Activated CD4-positive, alpha-beta T cell treated with anti-CD3 and anti-CD28 coated beads for 36 hours (primary cell): ENCODE results near the gene FNDC5. TPM values are rescaled to one million over a fixed set of nuclear protein-coding genes. Genes with fewer than 3 reads are reported as not detected.

ENCODE experiments used
- ATAC-seq: fragments of 200-7000 bp; cut with Tn5 transposase; one replicate; pipeline ENCODE4 v1.10.0; 2021; ENCODE audit warnings: mild to moderate bottlenecking, moderate library complexity
- CTCF ChIA-PET: fragments of 350-600 bp; sonication (Branson Sonifier 250); formaldehyde crosslinking; loops from one replicate; lab custom pipeline; 2021; ENCODE audit warnings: antibody characterized with exemption; lab: Charles Lee
- POLR2A ChIA-PET: fragments of 350-600 bp; sonication (Branson Sonifier 250); formaldehyde crosslinking; loops from one replicate; lab custom pipeline; 2021; ENCODE audit warnings: antibody characterized with exemption, inconsistent platforms; lab: Charles Lee
- DNase-seq: peaks from one replicate; pipeline ENCODE4 v3.0.0-alpha.2; 2020
- H3K27ac Mint-ChIP-seq: one replicate; pipeline ENCODE4 v1.8.0; 2021; ENCODE audit warnings: mixed read lengths
- H3K27me3 Mint-ChIP-seq: one replicate; pipeline ENCODE4 v1.8.0; 2021; ENCODE audit warnings: mixed read lengths
- H3K36me3 Mint-ChIP-seq: one replicate; pipeline ENCODE4 v1.8.0; 2021; ENCODE audit warnings: low read depth, mixed read lengths
- H3K4me1 Mint-ChIP-seq: one replicate; pipeline ENCODE4 v1.8.0; 2021; ENCODE audit warnings: mixed read lengths
- H3K4me3 Mint-ChIP-seq: one replicate; pipeline ENCODE4 v1.8.0; 2021; ENCODE audit warnings: mild to moderate bottlenecking, moderate library complexity, mixed read lengths
- H3K9me3 Mint-ChIP-seq: one replicate; pipeline ENCODE4 v1.8.0; 2021; ENCODE audit warnings: low read depth, mixed read lengths
- intact Hi-C, 2 experiments: fragments of 100-400 bp; cut with DNase I in 1 of 2; cut with micrococcal nuclease in 1 of 2; formaldehyde crosslinking; loops; one replicate each; pipeline versions ENCODE4 v1.14.2 to v1.15.1; 2022 to 2024; cut with DNase I, micrococcal nuclease
- total RNA-seq, 2 experiments: library from RNA; stranded (reverse); gene quantifications; one replicate each; pipeline ENCODE4 v1.2.3, GENCODE V29; 2021

The FNDC5 gene
- total RNA-seq, 2 experiments from 2014 or later = not detected

DNA sequence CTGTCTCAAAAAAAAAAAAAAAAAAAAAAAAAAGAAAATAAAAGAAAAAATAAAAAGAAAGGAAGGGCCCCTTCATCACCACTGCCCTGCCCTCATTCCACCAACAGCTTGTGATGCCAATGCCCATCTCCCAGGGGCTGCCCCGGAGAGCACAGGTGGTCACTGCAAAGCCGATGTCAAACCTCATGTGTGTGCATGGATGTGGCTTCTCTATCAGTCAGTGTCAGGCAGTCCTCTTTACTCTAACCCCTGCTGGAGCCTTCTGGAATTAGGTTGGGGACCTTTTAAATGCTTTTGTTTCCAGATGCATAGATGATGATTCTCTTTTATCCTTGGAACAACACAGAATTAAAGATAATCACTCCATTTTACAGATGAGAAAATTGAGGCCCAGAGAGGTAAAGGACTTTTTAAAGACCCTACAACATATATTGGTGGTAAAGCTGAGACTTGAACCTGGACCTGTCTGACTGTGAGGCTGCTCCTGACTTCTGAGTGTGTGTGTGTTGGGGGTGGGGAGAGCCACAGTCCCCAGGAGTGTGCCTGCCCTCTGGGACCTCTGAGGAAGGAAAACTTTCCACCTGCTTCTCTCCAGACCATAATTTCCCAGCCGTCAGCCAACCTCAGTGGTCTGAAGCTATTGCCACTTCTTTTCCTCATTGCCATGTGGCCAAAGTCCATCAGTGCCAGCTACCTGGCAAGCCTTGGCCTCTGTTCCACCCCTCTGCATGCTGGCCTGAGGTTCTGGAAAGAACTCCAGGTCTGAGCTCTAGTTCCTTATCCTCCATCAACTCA is 33.5 kb upstream of the FNDC5 start:
- H3K27me3 Mint-ChIP-seq = peaks cover 30% of the 10 kb centered on the region
- CTCF ChIA-PET = interaction anchor here (0.5 to 1.3 kb wide), 9 partner anchors 9 to 384 kb away, joined by 3 to 4 read pairs (median 3); no protein-coding TSS in a partner anchor
- ATAC-seq (no peak), DNase-seq (no peak)
- POLR2A ChIA-PET = no interaction called here
- H3K36me3 Mint-ChIP-seq = no peaks in the 10 kb centered on the region
- intact Hi-C loops = no loop called here
- H3K27ac Mint-ChIP-seq = no peak overlapping the region
- H3K9me3 Mint-ChIP-seq = no peaks in the 10 kb centered on the region
- peaks cover 6% of the 10 kb centered on the region for H3K4me1 Mint-ChIP-seq
- no peak overlapping the region for H3K4me3 Mint-ChIP-seq

DNA sequence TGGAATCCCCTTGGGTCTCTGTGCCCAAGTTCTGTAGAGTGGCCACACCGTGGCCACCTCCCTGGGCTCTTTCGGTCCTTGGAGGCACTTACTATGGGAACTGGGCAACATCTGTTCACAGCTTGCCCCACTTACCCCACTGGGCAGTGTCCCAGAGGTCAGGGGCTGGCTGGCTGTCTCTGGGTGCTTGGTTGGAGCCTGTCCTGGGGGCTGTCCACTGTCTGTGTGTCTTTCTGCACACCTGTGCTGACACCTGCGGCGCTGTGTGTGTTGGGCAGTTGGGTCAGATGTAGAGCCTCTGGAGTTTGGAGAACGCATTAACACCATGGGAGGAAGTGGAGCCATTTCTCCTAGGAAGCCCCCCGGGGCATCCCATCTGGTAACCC is 31.8 kb upstream of the FNDC5 start:
- no peak overlapping the region for H3K4me3 Mint-ChIP-seq
- ChIA-PET POLR2A (no interaction called here), CTCF (interaction anchor here (0.6 to 1.1 kb wide), 3 partner anchors 18 to 186 kb away, joined by 3 read pairs; no protein-coding TSS in a partner anchor)
- H3K4me1 Mint-ChIP-seq = peaks cover 6% of the 10 kb centered on the region
- DNase-seq (no peak), ATAC-seq (no peak)
- H3K9me3 Mint-ChIP-seq = no peaks in the 10 kb centered on the region
- no peaks in the 10 kb centered on the region for H3K36me3 Mint-ChIP-seq
- intact Hi-C loops = no loop called here
- no peak overlapping the region for H3K27ac Mint-ChIP-seq
- H3K27me3 Mint-ChIP-seq = peaks cover 35% of the 10 kb centered on the region

DNA sequence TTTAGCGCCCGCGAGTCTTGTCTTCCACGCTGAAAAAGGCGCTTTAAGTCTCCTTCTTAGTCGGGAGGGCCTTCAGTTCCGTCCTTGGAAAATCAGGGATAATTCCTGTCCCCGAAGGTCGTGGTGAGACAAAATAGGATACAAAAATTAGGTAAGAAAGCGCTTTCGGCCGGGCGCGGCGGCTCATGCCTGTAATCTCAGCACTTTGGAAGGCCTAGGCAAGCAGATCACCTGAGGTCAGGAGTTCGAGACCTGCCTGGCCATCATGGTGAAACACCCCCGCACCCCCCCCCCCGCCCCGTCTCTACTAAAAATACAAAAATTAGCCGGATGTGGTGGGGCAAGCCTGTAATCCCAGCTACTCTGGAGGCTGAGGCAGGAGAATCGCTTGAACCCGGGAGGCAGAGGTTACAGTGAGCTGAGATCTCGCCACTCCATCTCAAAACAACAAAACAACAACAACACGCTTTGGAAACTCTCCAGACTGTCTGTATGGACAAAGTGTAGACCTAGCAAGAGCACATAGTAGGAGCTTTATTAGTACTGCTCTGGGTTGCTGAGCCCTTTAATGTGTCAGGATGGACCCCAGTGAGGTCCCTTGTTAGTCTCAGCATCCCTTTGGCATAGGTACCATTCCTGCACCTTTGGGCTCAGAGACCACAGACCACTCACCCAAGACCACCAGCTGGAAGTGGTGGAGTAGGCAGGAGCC is 31.3 kb upstream of the FNDC5 start:
- CTCF ChIA-PET = interaction anchor here (0.8 to 1.1 kb wide), 2 partner anchors 18 to 186 kb away, joined by 3 read pairs; no protein-coding TSS in a partner anchor

DNA sequence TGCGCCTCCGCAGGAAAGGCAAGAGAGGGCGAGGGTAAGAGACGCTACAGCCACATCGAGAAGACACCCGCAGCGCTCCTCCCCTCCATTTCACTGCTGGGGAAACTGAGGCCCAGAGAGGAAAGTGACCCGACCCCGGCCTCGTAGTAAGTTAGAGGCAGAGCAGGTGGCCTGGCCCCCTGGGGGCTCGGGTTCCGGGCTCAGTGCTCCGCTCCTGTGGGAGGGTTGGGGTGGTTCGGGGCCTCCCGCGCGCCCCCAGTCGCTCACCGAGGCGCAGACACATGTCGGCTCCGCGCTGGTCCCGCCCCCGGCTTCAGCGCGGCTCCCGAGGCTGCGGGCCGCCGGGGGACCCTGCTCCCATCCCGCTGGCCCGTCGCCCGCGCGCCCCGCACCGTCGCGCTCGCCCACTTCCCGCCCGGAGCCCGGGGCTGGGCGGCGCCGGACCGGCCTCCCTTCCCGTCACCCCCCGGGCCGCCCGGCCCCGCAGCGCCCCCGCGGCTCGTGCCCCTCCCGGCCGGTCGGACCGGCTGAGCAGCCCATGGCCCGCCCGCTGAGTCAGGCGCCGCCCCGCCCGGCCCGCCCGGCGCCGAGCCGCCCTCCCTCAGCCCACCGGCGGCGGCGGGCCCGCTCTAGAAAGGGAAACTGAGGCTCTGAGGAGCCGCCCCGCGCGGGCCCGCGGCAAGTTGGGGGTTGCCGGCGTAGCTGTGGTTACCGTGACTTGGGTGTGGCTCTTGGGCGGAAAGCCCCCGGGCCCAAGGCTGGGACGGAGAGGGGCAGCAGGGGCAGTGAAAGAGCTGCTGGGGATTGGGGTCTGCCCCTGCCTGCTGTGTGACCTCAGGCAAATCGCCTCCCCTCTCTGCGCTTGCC is 30.5 kb upstream of the FNDC5 start, which contains the start of gene TMEM54:
TSS of gene TMEM54 (minus strand) at position 434 of the 867 bp plus-strand sequence. CDS start at position 283, 151 bp downstream.
- DNase-seq (peak; percentile 38), ATAC-seq (peak; percentile 64)
- no peak within 1 kb of the TSS for H3K27ac Mint-ChIP-seq
- intact Hi-C loops = no loop called here
- H3K27me3 Mint-ChIP-seq = peaks cover 38% of the 10 kb centered on the region
- peaks cover 6% of the 10 kb centered on the region for H3K4me1 Mint-ChIP-seq
- CTCF ChIA-PET = interaction anchor here (0.7 kb wide), 1 partner anchor 154 kb away, joined by 3 read pairs; no protein-coding TSS in a partner anchor
- no peaks in the 10 kb centered on the region for H3K36me3 Mint-ChIP-seq
- POLR2A ChIA-PET = no interaction called here
- peak within 1 kb of the TSS; percentile 65 for H3K4me3 Mint-ChIP-seq
- no peaks in the 10 kb centered on the region for H3K9me3 Mint-ChIP-seq

More for the DNA sequence above, 31.3 kb upstream of the FNDC5 start:
- Mint-ChIP-seq H3K4me3 (peak overlapping the region; percentile 65), H3K27ac (no peak overlapping the region), H3K36me3 (no peaks in the 10 kb centered on the region), H3K27me3 (peaks cover 35% of the 10 kb centered on the region), H3K4me1 (peaks cover 6% of the 10 kb centered on the region), H3K9me3 (no peaks in the 10 kb centered on the region)
- POLR2A ChIA-PET = no interaction called here
- ATAC-seq (no peak), DNase-seq (no peak)
- intact Hi-C loops = no loop called here

DNA sequence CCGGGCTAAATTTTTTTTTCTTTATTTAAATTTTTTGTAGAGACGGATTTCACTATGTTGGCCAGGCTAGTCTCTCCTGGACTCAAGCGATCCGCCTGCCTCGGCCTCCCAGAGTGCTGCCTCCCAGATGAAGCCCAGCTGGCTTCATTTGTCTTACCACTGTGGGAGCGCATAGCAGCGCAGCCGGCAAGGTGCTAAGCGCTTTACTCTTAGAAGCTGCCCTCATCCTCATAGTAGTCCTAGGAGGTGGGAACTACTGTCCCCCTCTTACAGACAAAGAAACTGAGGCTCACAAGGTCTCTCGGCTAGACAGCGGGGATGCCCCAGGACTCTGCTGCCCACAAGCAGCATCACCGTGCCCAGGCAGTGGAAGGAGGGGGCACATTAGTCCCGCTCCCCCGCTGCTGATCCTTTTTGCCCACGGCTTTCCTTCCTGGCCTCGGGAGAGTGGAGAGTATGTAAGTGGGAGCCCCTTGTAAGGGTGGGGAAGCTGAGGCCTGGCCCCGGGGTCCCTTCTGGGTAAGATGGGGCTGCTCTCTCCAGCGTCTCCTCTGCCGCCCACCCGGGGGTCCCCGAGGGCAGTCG is 29.8 kb upstream of the FNDC5 start:
- H3K9me3 Mint-ChIP-seq = no peaks in the 10 kb centered on the region
- ChIA-PET POLR2A (no interaction called here), CTCF (interaction anchor here (0.7 to 0.8 kb wide), 3 partner anchors 24 to 434 kb away, joined by 3 read pairs; no protein-coding TSS in a partner anchor)
- H3K4me1 Mint-ChIP-seq = peaks cover 6% of the 10 kb centered on the region
- no peak for DNase-seq
- intact Hi-C loops = no loop called here
- ATAC-seq = no peak
- no peaks in the 10 kb centered on the region for H3K36me3 Mint-ChIP-seq
- peaks cover 41% of the 10 kb centered on the region for H3K27me3 Mint-ChIP-seq
- H3K27ac Mint-ChIP-seq = no peak overlapping the region
- peak overlapping the region; percentile 42 for H3K4me3 Mint-ChIP-seq

DNA sequence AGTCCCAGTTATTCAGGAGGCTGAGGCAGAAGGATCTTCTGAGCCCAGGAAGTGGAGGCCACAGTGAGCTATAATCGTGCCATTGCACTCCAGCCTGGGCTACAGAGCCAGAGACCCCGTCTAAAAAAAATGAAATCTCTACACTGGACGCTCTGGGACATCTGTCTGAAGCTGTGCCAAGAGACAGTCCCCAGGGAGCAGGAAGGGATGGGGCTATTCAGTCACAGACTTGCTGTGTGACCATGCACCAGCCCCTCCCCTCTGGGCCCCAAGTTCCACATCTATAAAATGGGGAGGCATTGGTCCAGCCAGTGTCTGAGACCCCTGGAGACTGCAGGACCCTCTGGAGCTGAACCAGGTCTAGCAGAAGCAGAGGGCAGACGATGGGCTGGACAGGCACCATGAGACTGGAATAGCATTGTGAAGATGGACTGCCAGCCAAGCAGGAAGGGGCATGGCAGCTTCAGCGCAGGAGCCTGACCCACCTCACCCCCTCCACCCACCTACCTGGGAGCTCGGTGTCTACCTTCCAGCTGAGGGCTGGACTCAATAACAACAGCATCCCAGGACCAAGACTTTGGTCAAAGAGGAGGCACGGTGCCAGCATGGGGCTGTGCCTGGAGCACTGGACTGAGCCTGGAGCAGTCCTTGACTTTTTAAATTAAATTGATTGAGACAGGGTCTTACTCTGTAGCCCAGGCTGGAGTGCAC is 29.0 kb upstream of the FNDC5 start:
- ATAC-seq (no peak), DNase-seq (no peak)
- H3K4me1 Mint-ChIP-seq = peaks cover 6% of the 10 kb centered on the region
- H3K27me3 Mint-ChIP-seq = peaks cover 42% of the 10 kb centered on the region
- POLR2A ChIA-PET = interaction anchor here (0.5 kb wide), 1 partner anchor 130 kb away, joined by 10 read pairs; no protein-coding TSS in a partner anchor
- intact Hi-C loops = no loop called here
- H3K36me3 Mint-ChIP-seq = no peaks in the 10 kb centered on the region
- CTCF ChIA-PET = interaction anchor here (0.7 to 2.2 kb wide), 4 partner anchors 13 to 435 kb away, joined by 3 to 10 read pairs (median 3); partner anchors contain the start of gene HPCA
- H3K27ac Mint-ChIP-seq = no peak overlapping the region
- no peaks in the 10 kb centered on the region for H3K9me3 Mint-ChIP-seq
- H3K4me3 Mint-ChIP-seq = no peak overlapping the region

DNA sequence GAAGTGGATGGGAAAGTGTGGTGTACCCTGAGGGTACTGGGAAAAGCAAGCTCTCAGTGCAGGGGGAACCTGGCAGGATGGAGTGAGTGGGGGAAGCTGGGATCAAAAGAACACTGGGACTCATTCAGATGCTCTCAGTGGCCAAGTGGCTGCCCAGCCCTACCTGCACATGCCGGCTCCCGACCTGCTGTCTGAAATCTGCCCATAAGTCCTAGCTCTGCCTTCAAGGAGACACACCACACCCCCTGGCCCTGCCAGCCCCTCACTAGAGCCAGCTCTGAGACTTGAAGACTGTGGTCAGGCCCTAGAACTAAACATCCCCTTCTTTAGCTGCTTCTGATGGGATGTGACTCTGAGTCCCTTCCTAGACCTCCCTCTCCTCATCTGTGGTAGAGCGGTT is 28.2 kb upstream of the FNDC5 start:
- peaks cover 42% of the 10 kb centered on the region for H3K27me3 Mint-ChIP-seq
- no peak overlapping the region for H3K27ac Mint-ChIP-seq
- ChIA-PET CTCF (interaction anchor here (0.8 to 2.2 kb wide), 3 partner anchors 12 to 109 kb away, joined by 3 to 10 read pairs (median 3); partner anchors contain the start of gene HPCA), POLR2A (interaction anchor here (0.5 kb wide), 1 partner anchor 131 kb away, joined by 10 read pairs; no protein-coding TSS in a partner anchor)
- no peak overlapping the region for H3K4me3 Mint-ChIP-seq
- H3K4me1 Mint-ChIP-seq = peaks cover 6% of the 10 kb centered on the region
- H3K9me3 Mint-ChIP-seq = no peaks in the 10 kb centered on the region
- DNase-seq (no peak), ATAC-seq (no peak)
- no peaks in the 10 kb centered on the region for H3K36me3 Mint-ChIP-seq
- intact Hi-C loops = no loop called here

DNA sequence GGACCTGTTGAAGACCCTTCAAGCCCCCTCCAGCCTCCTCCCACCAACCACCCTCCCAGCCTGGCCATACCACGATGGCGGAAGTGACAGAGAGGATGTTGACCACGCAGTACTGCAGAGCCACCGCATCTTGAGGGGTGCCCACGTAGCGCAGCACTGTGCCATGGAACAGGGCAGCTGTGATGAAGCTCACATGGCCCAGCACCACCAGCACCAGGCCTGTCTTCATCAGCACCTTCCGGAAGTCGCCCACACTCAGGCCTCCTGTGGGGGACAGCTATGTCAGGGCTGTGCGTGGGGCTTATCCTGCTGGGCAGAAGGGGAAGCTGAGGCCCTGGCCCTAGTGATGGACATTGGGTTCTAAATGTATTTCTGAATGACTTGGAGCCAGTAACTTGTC is 27.3 kb upstream of the FNDC5 start:
- CTCF ChIA-PET = interaction anchor here (1.2 to 2.2 kb wide), 2 partner anchors 12 to 25 kb away, joined by 3 to 10 read pairs; partner anchors contain the start of gene HPCA
- no peaks in the 10 kb centered on the region for H3K9me3 Mint-ChIP-seq
- DNase-seq (no peak), ATAC-seq (no peak)
- no peak overlapping the region for H3K27ac Mint-ChIP-seq
- intact Hi-C loops = no loop called here
- H3K27me3 Mint-ChIP-seq = peaks cover 43% of the 10 kb centered on the region
- POLR2A ChIA-PET = no interaction called here
- H3K4me3 Mint-ChIP-seq = no peak overlapping the region
- peaks cover 6% of the 10 kb centered on the region for H3K4me1 Mint-ChIP-seq
- H3K36me3 Mint-ChIP-seq = no peaks in the 10 kb centered on the region

DNA sequence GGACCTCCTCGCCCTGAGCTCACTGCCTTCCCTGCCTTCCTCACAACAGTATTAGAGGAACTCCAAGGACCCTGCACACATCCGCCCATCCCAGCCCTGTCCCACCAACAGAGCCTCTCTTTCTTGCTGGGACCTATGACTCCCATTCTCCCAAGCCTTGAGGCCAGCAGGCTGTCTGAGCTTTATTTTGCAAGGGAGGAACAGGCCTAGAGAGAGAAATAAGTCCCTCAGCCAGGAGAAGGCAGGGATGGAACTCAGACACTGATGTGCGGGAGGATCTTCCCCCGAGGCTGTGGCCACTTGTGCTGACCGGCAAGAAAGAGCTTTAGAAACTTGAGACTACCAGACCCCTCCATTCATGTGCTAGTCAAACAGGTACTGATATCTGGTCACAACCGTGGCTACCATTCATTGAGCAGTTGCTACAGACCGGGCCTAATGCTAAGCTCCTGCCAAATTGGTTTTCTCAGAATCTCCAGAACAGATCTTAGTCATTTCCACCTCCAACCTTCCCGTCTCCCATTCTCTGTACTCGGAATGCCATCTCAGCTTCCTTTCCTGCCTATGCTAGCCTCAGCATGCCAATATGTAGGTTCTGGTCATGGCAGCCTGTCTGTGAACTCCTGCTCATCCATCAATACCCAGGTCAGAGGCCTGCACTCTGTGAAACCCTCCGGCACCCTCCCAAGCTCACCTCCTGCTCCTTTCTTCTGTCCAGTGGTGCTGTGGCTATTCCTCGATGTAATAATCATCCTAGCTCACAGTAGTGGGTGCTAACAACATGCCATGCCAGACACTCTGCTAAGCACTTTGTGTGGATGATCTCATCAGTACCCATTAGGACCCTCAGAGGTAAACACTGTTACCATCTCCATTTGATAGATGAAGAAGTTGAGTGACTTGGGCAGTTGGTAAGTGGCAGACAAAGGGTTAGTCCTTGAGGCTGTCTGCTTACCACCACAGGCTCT is 26.7 kb upstream of the FNDC5 start:
- Mint-ChIP-seq H3K9me3 (no peaks in the 10 kb centered on the region), H3K36me3 (no peaks in the 10 kb centered on the region), H3K27me3 (peaks cover 41% of the 10 kb centered on the region), H3K4me3 (no peak overlapping the region), H3K27ac (no peak overlapping the region), H3K4me1 (peaks cover 9% of the 10 kb centered on the region)
- DNase-seq = no peak
- CTCF ChIA-PET = interaction anchor here (1.1 kb wide), 1 partner anchor 17 kb away, joined by 5 read pairs; no protein-coding TSS in a partner anchor
- intact Hi-C loops = no loop called here
- POLR2A ChIA-PET = interaction anchor here (0.6 kb wide), 1 partner anchor 37 kb away, joined by 5 read pairs; no protein-coding TSS in a partner anchor
- ATAC-seq = no peak
